HepG2 (cell line): ENCODE data around the gene ROBO3. TPM values are rescaled to one million over a fixed set of nuclear protein-coding genes. Genes with fewer than 3 reads are reported as not detected.
A peak's percentile ranks its signal among the peaks of the same experiment; 100 is the strongest.

Experiments used
- ARID5B ChIP-seq: IDR thresholded peaks from 2 replicates; pipeline ENCODE4 v1.4.0; 2020; ENCODE audit warnings: mild to moderate bottlenecking, missing genetic modification reagents
- GABPB1 ChIP-seq: IDR thresholded peaks from 2 replicates; pipeline ENCODE4 v1.6.1; 2016; ENCODE audit warnings: mild to moderate bottlenecking, missing genetic modification reagents, moderate library complexity, missing compliant biosample characterization
- MTA1 ChIP-seq: sonication (generic); formaldehyde crosslinking; IDR thresholded peaks from 2 replicates; pipeline ENCODE4 v1.4.0; 2020; ENCODE audit warnings: missing genetic modification reagents, mild to moderate bottlenecking, borderline replicate concordance
- TAF1 ChIP-seq: sonication (generic); formaldehyde crosslinking; IDR thresholded peaks from 2 replicates; pipeline ENCODE4 v1.4.0; 2020; ENCODE audit warnings: missing genetic modification reagents
- THAP7 ChIP-seq: sonication (generic); formaldehyde crosslinking; IDR thresholded peaks from 2 replicates; pipeline ENCODE4 v1.8.1; 2023; ENCODE audit warnings: mild to moderate bottlenecking, missing genetic modification reagents
- ZBTB7A ChIP-seq: sonication (generic); formaldehyde crosslinking; IDR thresholded peaks from 2 replicates; pipeline ENCODE4 v1.8.0; 2022; ENCODE audit warnings: mild to moderate bottlenecking, missing genetic modification reagents
- ZFAT ChIP-seq: sonication (generic); formaldehyde crosslinking; conservative IDR thresholded peaks from 2 replicates; pipeline ENCODE4 v1.8.1; 2023; ENCODE audit warnings: missing genetic modification reagents, inconsistent platforms
- ZHX2 ChIP-seq, 2 experiments: sonication (generic) in 1 of 2; formaldehyde crosslinking in 1 of 2; IDR thresholded peaks; 2 replicates each; pipeline versions ENCODE4 v1.6.1 to v1.9.0; 2014 to 2022; ENCODE audit warnings: antibody characterized with exemption in 1 of 2, borderline replicate concordance in 1 of 2, inconsistent platforms in 1 of 2, low read depth in 1 of 2, missing genetic modification reagents in 1 of 2
- ZMYM4 ChIP-seq: sonication (generic); formaldehyde crosslinking; IDR thresholded peaks from 2 replicates; pipeline ENCODE4 v1.8.1; 2023; ENCODE audit warnings: mild to moderate bottlenecking, missing genetic modification reagents
- ZNF552 ChIP-seq: sonication (generic); formaldehyde crosslinking; IDR thresholded peaks from 2 replicates; pipeline ENCODE4 v1.9.0; 2022; ENCODE audit warnings: missing genetic modification reagents, mild to moderate bottlenecking, borderline replicate concordance
- ZNF749 ChIP-seq: sonication (generic); formaldehyde crosslinking; IDR thresholded peaks from 2 replicates; pipeline ENCODE4 v1.8.0; 2022; ENCODE audit warnings: mild to moderate bottlenecking, missing genetic modification reagents, moderate library complexity, borderline replicate concordance
- ZXDC ChIP-seq: sonication (generic); formaldehyde crosslinking; IDR thresholded peaks from 2 replicates; pipeline ENCODE4 v1.5.0; 2020; ENCODE audit warnings: mild to moderate bottlenecking, missing genetic modification reagents
- polyA plus RNA-seq, 8 experiments: library from polyadenylated mRNA; depleted of rRNA in 3 of 8; stranded (reverse) in 7 of 8; unstranded in 1 of 8; fragments of >200 nt; fragmentation: Illumina TruSeq in 4 of 8; extraction: Trizol in 4 of 8; gene quantifications; 2 replicates each; pipeline versions ENCODE4 v1.2.1 to v1.2.3, GENCODE V29; 2011 to 2016; ENCODE audit warnings: low read depth in 4 of 8, missing spikeins in 1 of 8, mixed read lengths in 1 of 8; ENCODE audit not compliant: insufficient read depth in 1 of 8
- total RNA-seq, 5 experiments: library from RNA; depleted of rRNA; stranded (reverse); fragments of >200 nt; fragmentation: Illumina TruSeq; extraction: Trizol; gene quantifications; 2 replicates each; pipeline ENCODE4 v1.2.3, GENCODE V29; 2016; ENCODE audit warnings: low read depth in 1 of 5

ROBO3 gene
- total and polyA plus RNA-seq, 2 of the 13 experiments (the other 11 are each of a cell fraction or from before 2014, with no cell fraction given) = 0.07 to 2.4 TPM

DNA sequence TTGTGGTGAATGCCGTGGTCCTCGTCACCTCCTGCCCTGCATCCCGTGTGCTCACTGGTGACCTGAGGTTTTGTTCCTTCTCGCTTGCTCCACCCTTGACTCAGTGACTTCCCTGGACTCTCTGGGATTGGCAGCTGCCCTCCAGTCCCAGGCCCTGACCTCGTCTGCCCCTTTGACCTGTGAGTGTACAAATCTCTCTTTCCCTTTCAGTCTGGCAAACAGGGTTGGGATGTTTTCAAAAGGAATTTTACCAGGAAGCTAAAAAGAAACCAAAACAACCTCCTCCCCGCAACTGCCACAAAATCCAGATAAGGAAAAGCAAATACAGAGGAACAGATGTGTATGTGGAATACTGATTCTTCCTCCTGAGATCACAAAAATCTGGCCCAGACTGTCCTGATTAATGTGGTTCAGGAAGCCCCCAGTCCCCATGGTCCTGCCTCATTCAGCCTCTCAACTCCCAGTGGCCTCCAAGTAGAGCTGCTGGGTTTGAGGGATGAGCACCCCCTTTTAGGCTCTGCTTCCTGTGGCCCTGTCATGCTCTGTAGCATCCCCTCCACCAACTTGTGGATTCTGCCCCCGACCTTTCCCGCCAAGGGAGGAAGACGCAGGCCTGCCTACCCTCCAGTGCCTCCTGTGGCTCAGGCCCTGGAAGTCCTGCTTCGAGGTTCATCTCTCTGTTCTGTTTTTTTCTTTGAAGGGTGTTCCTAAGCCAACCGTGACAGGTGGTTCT lies 17.3 kb downstream of the ROBO3 start (continued):
- TF ChIP-seq ZNF552 (no peak), ZBTB7A (CRISPR knock-in tag) (no peak), ZMYM4 (peak; percentile 66), THAP7 (CRISPR knock-in tag) (no peak), MTA1 (peak; percentile 19; the same call in 1 of the 2 replicates), ARID5B (CRISPR knock-in tag) (peak; percentile 89), GABPB1 (no peak), ZHX2 (IDR thresholded peaks at IDR 0.05; ENCODE audit: low read depth) (no peak), ZHX2 (CRISPR knock-in tag; IDR thresholded peaks at IDR 0.05; ENCODE audit: borderline replicate concordance) (no peak), TAF1 (CRISPR knock-in tag) (no peak), ZNF749 (CRISPR knock-in tag) (no peak), ZFAT (CRISPR knock-in tag) (no peak), ZXDC (no peak)
